Mononuclear cell (primary cell): Measurements from ENCODE around the gene GAS2L2. TPM values are rescaled to one million over a fixed set of nuclear protein-coding genes. Genes with fewer than 3 reads are reported as not detected.
"Not testable (repeated sequence)": the region's sequence is repeated elsewhere in the genome, so short reads cannot be mapped to it uniquely, and the experiment has no call there.

Experiments used
- H3K27me3 ChIP-seq: 2 replicates; pipeline ENCODE4 v1.6.0; 2011; ENCODE audit warnings: low read length, control low read depth; ENCODE audit not compliant: insufficient read depth
- H3K4me1 ChIP-seq: 2 replicates; pipeline ENCODE4 v1.5.1; 2011; ENCODE audit warnings: mild to moderate bottlenecking, low read length, control low read depth; ENCODE audit not compliant: insufficient read depth
- H3K4me3 ChIP-seq: 2 replicates; pipeline ENCODE4 v1.5.1; 2011; ENCODE audit warnings: mild to moderate bottlenecking, low read length, moderate library complexity
- H3K9me3 ChIP-seq: 2 replicates; pipeline ENCODE4 v1.5.1; 2011; ENCODE audit warnings: low read depth, mild to moderate bottlenecking, control low read depth, low read length
- total RNA-seq: library from RNA; depleted of rRNA; stranded (reverse); fragments of >200 nt; gene quantifications from one replicate; pipeline ENCODE4 v1.2.3, GENCODE V29; 2012

The GAS2L2 gene
- total RNA-seq, 1 donor: under 0.01 TPM

- H3K4me3 ChIP-seq: no peak overlapping the region
- H3K9me3 ChIP-seq: no peaks in the 10 kb centered on the region
- H3K4me1 ChIP-seq: peaks cover 6% of the 10 kb centered on the region
- H3K27me3 ChIP-seq: no peaks in the 10 kb centered on the region
Measured at GRCh38 chr17:35713069-35713728, 39.8 kb downstream of the GAS2L2 start.

- Histone ChIP-seq H3K4me1 (peaks cover 6% of the 10 kb centered on the region), H3K9me3 (no peaks in the 10 kb centered on the region), H3K27me3 (no peaks in the 10 kb centered on the region), H3K4me3 (no peak overlapping the region)
Measured at GRCh38 chr17:35710950-35711349, 42.1 kb downstream of the GAS2L2 start.

GRCh38 chr17:35709874-35710273, 43.2 kb downstream of the GAS2L2 start:
- H3K4me3 ChIP-seq: no peak overlapping the region
- H3K9me3 ChIP-seq: no peaks in the 10 kb centered on the region
- H3K27me3 ChIP-seq: no peaks in the 10 kb centered on the region
- H3K4me1 ChIP-seq: peaks cover 6% of the 10 kb centered on the region

GRCh38 chr17:35708951-35709350, 44.1 kb downstream of the GAS2L2 start:
- H3K4me1 ChIP-seq: peaks cover 6% of the 10 kb centered on the region
- H3K4me3 ChIP-seq: no peak overlapping the region
- no peaks in the 10 kb centered on the region for H3K9me3 ChIP-seq
- no peaks in the 10 kb centered on the region for H3K27me3 ChIP-seq

GRCh38 chr17:35708149-35708548, 44.9 kb downstream of the GAS2L2 start:
- H3K4me1 ChIP-seq: peaks cover 5% of the 10 kb centered on the region
- no peak overlapping the region for H3K4me3 ChIP-seq
- no peaks in the 10 kb centered on the region for H3K9me3 ChIP-seq
- H3K27me3 ChIP-seq: no peaks in the 10 kb centered on the region

- H3K27me3 ChIP-seq: no peaks in the 10 kb centered on the region
- no peaks in the 10 kb centered on the region for H3K9me3 ChIP-seq
- peaks cover 3% of the 10 kb centered on the region for H3K4me1 ChIP-seq
- no peak overlapping the region for H3K4me3 ChIP-seq
Measured at GRCh38 chr17:35705705-35706104, 47.3 kb downstream of the GAS2L2 start.

- Histone ChIP-seq H3K27me3 (no peaks in the 10 kb centered on the region), H3K4me3 (no peak overlapping the region), H3K4me1 (peaks cover 3% of the 10 kb centered on the region), H3K9me3 (no peaks in the 10 kb centered on the region)
Measured at GRCh38 chr17:35705230-35705629, 47.8 kb downstream of the GAS2L2 start.

GRCh38 chr17:35703308-35703707, 49.7 kb downstream of the GAS2L2 start:
- not testable (repeated sequence) for H3K9me3 ChIP-seq, H3K4me1 ChIP-seq, H3K27me3 ChIP-seq, H3K4me3 ChIP-seq

- no peaks in the 10 kb centered on the region for H3K27me3 ChIP-seq
- H3K4me3 ChIP-seq: no peak overlapping the region
- no peaks in the 10 kb centered on the region for H3K4me1 ChIP-seq
- no peaks in the 10 kb centered on the region for H3K9me3 ChIP-seq
Measured at GRCh38 chr17:35701491-35701890, 51.5 kb downstream of the GAS2L2 start.

- Histone ChIP-seq H3K27me3 (no peaks in the 10 kb centered on the region), H3K9me3 (no peaks in the 10 kb centered on the region), H3K4me1 (no peaks in the 10 kb centered on the region), H3K4me3 (no peak overlapping the region)
Measured at GRCh38 chr17:35700150-35700549, 52.9 kb downstream of the GAS2L2 start.

GRCh38 chr17:35698800-35699199, 54.2 kb downstream of the GAS2L2 start:
- Histone ChIP-seq H3K4me3 (no peak overlapping the region), H3K9me3 (no peaks in the 10 kb centered on the region), H3K27me3 (no peaks in the 10 kb centered on the region), H3K4me1 (no peaks in the 10 kb centered on the region)

- no peaks in the 10 kb centered on the region for H3K4me1 ChIP-seq
- no peaks in the 10 kb centered on the region for H3K27me3 ChIP-seq
- no peak overlapping the region for H3K4me3 ChIP-seq
- no peaks in the 10 kb centered on the region for H3K9me3 ChIP-seq
Measured at GRCh38 chr17:35695613-35696012, 57.4 kb downstream of the GAS2L2 start.

GRCh38 chr17:35694906-35695305, 58.1 kb downstream of the GAS2L2 start:
- Histone ChIP-seq H3K9me3 (no peaks in the 10 kb centered on the region), H3K27me3 (no peaks in the 10 kb centered on the region), H3K4me3 (no peak overlapping the region), H3K4me1 (no peaks in the 10 kb centered on the region)

Other genes with a start within 250 kb of the GAS2L2 start
- gene SLFN12L, start 215.6 kb downstream of the GAS2L2 start, total RNA-seq: 53.3 TPM
- 3.8 TPM for gene SLFN14, start 192.4 kb downstream of the GAS2L2 start, total RNA-seq
- gene PEX12, start 174.7 kb downstream of the GAS2L2 start, total RNA-seq: 3.1 TPM
- 42.8 TPM for gene AP2B1, start 165.9 kb downstream of the GAS2L2 start, total RNA-seq
- 0.10 TPM for gene RASL10B, start 21.6 kb downstream of the GAS2L2 start, total RNA-seq
- not detected for gene C17orf50, start 7.6 kb upstream of the GAS2L2 start, total RNA-seq
- 8.1 TPM for gene MMP28, start 42.4 kb upstream of the GAS2L2 start, total RNA-seq
- gene TAF15, start 56.2 kb upstream of the GAS2L2 start, total RNA-seq: 72.4 TPM
- 0.63 TPM for gene HEATR9, start 115.7 kb upstream of the GAS2L2 start, total RNA-seq
- gene CCL5, start 127.1 kb upstream of the GAS2L2 start, total RNA-seq: 139 TPM
- not detected for gene RDM1, start 177.5 kb upstream of the GAS2L2 start, total RNA-seq
- gene LYZL6, start 190.5 kb upstream of the GAS2L2 start, total RNA-seq: not detected
- gene CCL16, start 228.3 kb upstream of the GAS2L2 start, total RNA-seq: not detected
- not detected for gene CCL14, start 233.5 kb upstream of the GAS2L2 start, total RNA-seq
- gene CCL15, start 248.3 kb upstream of the GAS2L2 start, total RNA-seq: not detected